HG03095 (cell line): ENCODE measurements around the gene MYRFL.

ENCODE experiments used
- ATAC-seq: cut with Tn5 transposase; IDR thresholded peaks from one replicate; pipeline ENCODE4 v1.9.1; 2021; ENCODE audit warnings: moderate library complexity; ENCODE audit not compliant: unreplicated experiment

The MYRFL gene

GRCh38 chr12:69894800-69895383, 69.9 kb downstream of the MYRFL start:
- no peak for ATAC-seq

- no peak for ATAC-seq
These were observed 71.8 kb downstream of the MYRFL start for GRCh38 chr12:69896653-69897381.

- no peak for ATAC-seq
These were observed 72.7 kb downstream of the MYRFL start for GRCh38 chr12:69897744-69898143.

- ATAC-seq: no peak
These were observed 73.2 kb downstream of the MYRFL start for GRCh38 chr12:69898236-69898635.

GRCh38 chr12:69900720-69901131, 75.7 kb downstream of the MYRFL start:
- peak; percentile 67 for ATAC-seq

GRCh38 chr12:69901221-69901905, 76.3 kb downstream of the MYRFL start:
- no peak for ATAC-seq

GRCh38 chr12:69903548-69903947, 78.5 kb downstream of the MYRFL start:
- no peak for ATAC-seq

- no peak for ATAC-seq
These were observed 79.8 kb downstream of the MYRFL start for GRCh38 chr12:69904777-69905176.

- ATAC-seq: no peak
These were observed 80.8 kb downstream of the MYRFL start for GRCh38 chr12:69905801-69906200.

- ATAC-seq: peak; percentile 91
These were observed 81.6 kb downstream of the MYRFL start for GRCh38 chr12:69906411-69907216.

- no peak for ATAC-seq
These were observed 83.2 kb downstream of the MYRFL start for GRCh38 chr12:69908203-69908602.

- ATAC-seq: no peak
These were observed 85.7 kb downstream of the MYRFL start for GRCh38 chr12:69910694-69911093.

- no peak for ATAC-seq
These were observed 88.5 kb downstream of the MYRFL start for GRCh38 chr12:69913526-69913925.

GRCh38 chr12:69915964-69916363, 90.9 kb downstream of the MYRFL start:
- no peak for ATAC-seq

GRCh38 chr12:69916544-69917235, 91.7 kb downstream of the MYRFL start:
- no peak for ATAC-seq

- ATAC-seq: no peak
These were observed 93.3 kb downstream of the MYRFL start for GRCh38 chr12:69918287-69918686.

GRCh38 chr12:69919495-69919894, 94.5 kb downstream of the MYRFL start:
- ATAC-seq: no peak

GRCh38 chr12:69921831-69922230, 96.8 kb downstream of the MYRFL start:
- no peak for ATAC-seq

GRCh38 chr12:69922999-69923398, 98.0 kb downstream of the MYRFL start:
- ATAC-seq: no peak

- no peak for ATAC-seq
These were observed 100.3 kb downstream of the MYRFL start for GRCh38 chr12:69925291-69925690.

- ATAC-seq: no peak
These were observed 102.1 kb downstream of the MYRFL start for GRCh38 chr12:69927164-69927563.
